ENCODE data around the gene PPP6R2.

- TF ChIP-seq, protein P1, sequence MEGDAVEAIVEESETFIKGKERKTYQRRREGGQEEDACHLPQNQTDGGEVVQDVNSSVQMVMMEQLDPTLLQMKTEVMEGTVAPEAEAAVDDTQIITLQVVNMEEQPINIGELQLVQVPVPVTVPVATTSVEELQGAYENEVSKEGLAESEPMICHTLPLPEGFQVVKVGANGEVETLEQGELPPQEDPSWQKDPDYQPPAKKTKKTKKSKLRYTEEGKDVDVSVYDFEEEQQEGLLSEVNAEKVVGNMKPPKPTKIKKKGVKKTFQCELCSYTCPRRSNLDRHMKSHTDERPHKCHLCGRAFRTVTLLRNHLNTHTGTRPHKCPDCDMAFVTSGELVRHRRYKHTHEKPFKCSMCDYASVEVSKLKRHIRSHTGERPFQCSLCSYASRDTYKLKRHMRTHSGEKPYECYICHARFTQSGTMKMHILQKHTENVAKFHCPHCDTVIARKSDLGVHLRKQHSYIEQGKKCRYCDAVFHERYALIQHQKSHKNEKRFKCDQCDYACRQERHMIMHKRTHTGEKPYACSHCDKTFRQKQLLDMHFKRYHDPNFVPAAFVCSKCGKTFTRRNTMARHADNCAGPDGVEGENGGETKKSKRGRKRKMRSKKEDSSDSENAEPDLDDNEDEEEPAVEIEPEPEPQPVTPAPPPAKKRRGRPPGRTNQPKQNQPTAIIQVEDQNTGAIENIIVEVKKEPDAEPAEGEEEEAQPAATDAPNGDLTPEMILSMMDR (IDR thresholded peaks at IDR 0.05), result no peak
- no peak for TF ChIP-seq POLR2AphosphoS5 (IDR thresholded peaks at IDR 0.05)
Observed at GRCh38 chr22:50419116-50419515, 76.0 kb downstream of the PPP6R2 start.
